T follicular helper cell (primary cell): ENCODE measurements around the gene TMEM151A.
"Not testable (repeated sequence)": the region's sequence is repeated elsewhere in the genome, so short reads cannot be mapped to it uniquely, and the experiment has no call there.

Source experiments
- DNase-seq: peaks from one replicate; pipeline ENCODE4 v3.0.0-alpha.2; 2020; ENCODE audit warnings: low read depth

Gene TMEM151A

GRCh38 chr11:66267379-66268243 is 24.1 kb upstream of the TMEM151A start:
- DNase-seq = peak; percentile 82

- DNase-seq = peak; percentile 99
Measured at GRCh38 chr11:66268244-66268951, 23.3 kb upstream of the TMEM151A start, which contains the start of gene RAB1B. RAB1B (plus strand) TSS chr11:66268639; CDS start chr11:66268680, 41 bp downstream.

GRCh38 chr11:66268952-66269905 is 22.5 kb upstream of the TMEM151A start:
- DNase-seq = no peak

- no peak for DNase-seq
Measured at GRCh38 chr11:66271816-66272215, 19.9 kb upstream of the TMEM151A start.

- no peak for DNase-seq
Measured at GRCh38 chr11:66272596-66272995, 19.1 kb upstream of the TMEM151A start.

- no peak for DNase-seq
Measured at GRCh38 chr11:66274219-66274618, 17.5 kb upstream of the TMEM151A start.

GRCh38 chr11:66275396-66275795 is 16.3 kb upstream of the TMEM151A start:
- no peak for DNase-seq

- DNase-seq = no peak
Measured at GRCh38 chr11:66275984-66276612, 15.6 kb upstream of the TMEM151A start.

- DNase-seq = not testable (repeated sequence)
Measured at GRCh38 chr11:66276619-66277018, 15.1 kb upstream of the TMEM151A start.

- DNase-seq = not testable (repeated sequence)
Measured at GRCh38 chr11:66277064-66277463, 14.6 kb upstream of the TMEM151A start.

- DNase-seq = no peak
Measured at GRCh38 chr11:66277471-66278362, 14.0 kb upstream of the TMEM151A start, which contains the start of gene CNIH2. CNIH2 (plus strand) TSS chr11:66278175; CDS start chr11:66278457, 282 bp downstream.

- no peak for DNase-seq
Measured at GRCh38 chr11:66278363-66279091, 13.2 kb upstream of the TMEM151A start.

GRCh38 chr11:66279092-66279734 is 12.5 kb upstream of the TMEM151A start:
- no peak for DNase-seq

- no peak for DNase-seq
Measured at GRCh38 chr11:66280428-66280827, 11.3 kb upstream of the TMEM151A start.

GRCh38 chr11:66281001-66281400 is 10.7 kb upstream of the TMEM151A start:
- DNase-seq = no peak

GRCh38 chr11:66281776-66282467 is 9.8 kb upstream of the TMEM151A start:
- DNase-seq = no peak

- DNase-seq = peak; percentile 100
Measured at GRCh38 chr11:66282468-66283455, 8.9 kb upstream of the TMEM151A start.
